ENCODE measurements around the gene TAAR5.

The TAAR5 gene

DNA sequence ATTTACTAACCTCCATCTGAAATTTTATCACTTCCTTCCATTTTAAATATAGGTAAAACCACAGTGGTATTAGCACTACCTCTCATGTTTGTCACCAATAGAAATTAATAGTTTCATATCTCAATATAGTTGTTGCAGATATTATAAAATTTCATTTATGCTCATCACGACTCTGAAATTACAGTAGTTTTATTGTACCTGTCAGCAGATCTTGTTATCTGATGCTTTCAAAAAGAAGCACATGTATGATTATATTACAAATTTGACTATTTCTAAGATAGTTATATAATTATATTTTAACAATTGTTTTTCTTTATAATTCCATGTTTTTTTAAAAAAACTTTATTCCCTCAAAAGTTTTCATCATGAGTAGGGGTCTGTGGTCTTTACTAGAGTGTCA, 4.8 kb downstream of the TAAR5 start:
- no peaks in the 10 kb centered on the region for H3K36me3 ChIP-seq (ENCODE audit: control insufficient read depth, insufficient read depth, low read length)
- no peak overlapping the region for H2AFZ ChIP-seq
- H3K27me3 ChIP-seq (ENCODE audit: control insufficient read depth, insufficient read depth, low read length), result no peaks in the 10 kb centered on the region
- TF ChIP-seq, protein P1, sequence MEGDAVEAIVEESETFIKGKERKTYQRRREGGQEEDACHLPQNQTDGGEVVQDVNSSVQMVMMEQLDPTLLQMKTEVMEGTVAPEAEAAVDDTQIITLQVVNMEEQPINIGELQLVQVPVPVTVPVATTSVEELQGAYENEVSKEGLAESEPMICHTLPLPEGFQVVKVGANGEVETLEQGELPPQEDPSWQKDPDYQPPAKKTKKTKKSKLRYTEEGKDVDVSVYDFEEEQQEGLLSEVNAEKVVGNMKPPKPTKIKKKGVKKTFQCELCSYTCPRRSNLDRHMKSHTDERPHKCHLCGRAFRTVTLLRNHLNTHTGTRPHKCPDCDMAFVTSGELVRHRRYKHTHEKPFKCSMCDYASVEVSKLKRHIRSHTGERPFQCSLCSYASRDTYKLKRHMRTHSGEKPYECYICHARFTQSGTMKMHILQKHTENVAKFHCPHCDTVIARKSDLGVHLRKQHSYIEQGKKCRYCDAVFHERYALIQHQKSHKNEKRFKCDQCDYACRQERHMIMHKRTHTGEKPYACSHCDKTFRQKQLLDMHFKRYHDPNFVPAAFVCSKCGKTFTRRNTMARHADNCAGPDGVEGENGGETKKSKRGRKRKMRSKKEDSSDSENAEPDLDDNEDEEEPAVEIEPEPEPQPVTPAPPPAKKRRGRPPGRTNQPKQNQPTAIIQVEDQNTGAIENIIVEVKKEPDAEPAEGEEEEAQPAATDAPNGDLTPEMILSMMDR (IDR thresholded peaks at IDR 0.05), result no peak
- H3K79me2 ChIP-seq, result no peaks in the 10 kb centered on the region
- no peak overlapping the region for H3K27ac ChIP-seq
- no peak overlapping the region for H3K4me3 ChIP-seq (ENCODE audit: low read depth, low read length)
- H3K9ac ChIP-seq, result no peak overlapping the region
- H3K4me2 ChIP-seq (ENCODE audit: low read length), result no peak overlapping the region
- H3K9me3 ChIP-seq (ENCODE audit: control insufficient read depth, low read length), result no peaks in the 10 kb centered on the region
- no peaks in the 10 kb centered on the region for H3K4me1 ChIP-seq

DNA sequence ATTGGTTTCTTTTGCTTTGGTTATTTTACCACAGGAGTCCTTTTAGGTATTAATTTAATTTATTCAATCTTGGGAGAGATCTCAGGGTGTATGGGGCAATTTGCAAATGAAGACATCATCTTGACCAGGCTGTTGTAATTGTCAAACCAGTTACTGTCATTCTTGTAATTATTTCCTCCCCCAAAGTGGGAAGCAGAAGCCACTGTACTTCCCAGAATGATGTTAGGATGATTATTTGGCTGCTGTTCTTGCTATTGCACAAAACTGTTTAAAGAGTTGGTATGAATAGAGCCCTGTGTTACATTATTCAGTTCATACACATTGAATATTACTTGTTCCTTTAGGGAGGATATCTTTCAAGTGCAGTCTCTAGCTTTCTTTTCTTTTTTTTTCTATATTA, 17.8 kb downstream of the TAAR5 start:
- no peak overlapping the region for H3K27ac ChIP-seq
- H3K9ac ChIP-seq, result no peak overlapping the region

DNA sequence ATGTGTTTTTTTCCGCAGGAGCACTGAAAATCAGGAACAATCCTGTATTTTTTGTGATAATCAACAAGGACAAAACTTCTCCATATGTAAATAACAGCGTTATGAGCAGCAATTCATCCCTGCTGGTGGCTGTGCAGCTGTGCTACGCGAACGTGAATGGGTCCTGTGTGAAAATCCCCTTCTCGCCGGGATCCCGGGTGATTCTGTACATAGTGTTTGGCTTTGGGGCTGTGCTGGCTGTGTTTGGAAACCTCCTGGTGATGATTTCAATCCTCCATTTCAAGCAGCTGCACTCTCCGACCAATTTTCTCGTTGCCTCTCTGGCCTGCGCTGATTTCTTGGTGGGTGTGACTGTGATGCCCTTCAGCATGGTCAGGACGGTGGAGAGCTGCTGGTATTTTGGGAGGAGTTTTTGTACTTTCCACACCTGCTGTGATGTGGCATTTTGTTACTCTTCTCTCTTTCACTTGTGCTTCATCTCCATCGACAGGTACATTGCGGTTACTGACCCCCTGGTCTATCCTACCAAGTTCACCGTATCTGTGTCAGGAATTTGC, 19.2 kb downstream of the TAAR5 start, which contains the start of gene TAAR6:
TAAR6 (plus strand) TSS at position 102 of the 557 bp plus-strand sequence; CDS start at position 102, 0 bp downstream.
- H3K4me3 ChIP-seq (ENCODE audit: low read depth, low read length), result no peak within 1 kb of the TSS
- TF ChIP-seq, protein P1 (IDR thresholded peaks at IDR 0.05), result no peak
- H3K36me3 ChIP-seq (ENCODE audit: control insufficient read depth, insufficient read depth, low read length), result no peaks in the 10 kb centered on the region
- H3K9me3 ChIP-seq (ENCODE audit: control insufficient read depth, low read length), result no peaks in the 10 kb centered on the region
- H3K27ac ChIP-seq, result no peak within 1 kb of the TSS
- no peaks in the 10 kb centered on the region for H3K79me2 ChIP-seq
- H3K4me2 ChIP-seq (ENCODE audit: low read length), result no peak within 1 kb of the TSS
- H3K9ac ChIP-seq, result no peak within 1 kb of the TSS
- H3K27me3 ChIP-seq (ENCODE audit: control insufficient read depth, insufficient read depth, low read length), result no peaks in the 10 kb centered on the region
- no peaks in the 10 kb centered on the region for H3K4me1 ChIP-seq
- no peak within 1 kb of the TSS for H2AFZ ChIP-seq

More for the DNA sequence above, 17.8 kb downstream of the TAAR5 start:
- Histone ChIP-seq H3K79me2 (no peaks in the 10 kb centered on the region), H3K4me3 (ENCODE audit: low read depth, low read length) (no peak overlapping the region), H3K36me3 (ENCODE audit: control insufficient read depth, insufficient read depth, low read length) (no peaks in the 10 kb centered on the region), H3K4me2 (ENCODE audit: low read length) (no peak overlapping the region), H3K4me1 (no peaks in the 10 kb centered on the region), H2AFZ (no peak overlapping the region), H3K9me3 (ENCODE audit: control insufficient read depth, low read length) (no peaks in the 10 kb centered on the region), H3K27me3 (ENCODE audit: control insufficient read depth, insufficient read depth, low read length) (no peaks in the 10 kb centered on the region)
- TF ChIP-seq, protein P1 (IDR thresholded peaks at IDR 0.05), result no peak

DNA sequence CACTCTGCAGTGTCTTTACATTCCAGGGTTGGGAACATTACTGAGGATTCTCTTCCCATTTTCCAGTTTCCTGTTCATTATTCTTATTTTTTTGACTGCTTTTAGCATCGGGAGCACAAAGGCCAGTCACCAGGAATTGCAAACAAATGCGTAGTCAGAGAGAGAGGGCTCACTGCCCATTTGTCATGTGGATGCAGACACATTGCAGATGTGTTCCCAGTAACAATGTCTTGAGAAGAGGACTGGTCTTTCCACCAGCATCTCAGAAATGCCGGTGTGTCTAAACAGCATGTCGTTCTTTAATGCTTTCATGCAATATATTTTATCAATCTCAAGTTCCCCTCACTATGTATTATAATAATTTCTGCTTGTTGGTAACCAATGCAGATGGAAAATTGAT, 20.4 kb downstream of the TAAR5 start:
- Histone ChIP-seq H3K79me2 (no peaks in the 10 kb centered on the region), H3K27ac (no peak overlapping the region), H2AFZ (no peak overlapping the region), H3K4me2 (ENCODE audit: low read length) (no peak overlapping the region), H3K9me3 (ENCODE audit: control insufficient read depth, low read length) (no peaks in the 10 kb centered on the region), H3K4me1 (no peaks in the 10 kb centered on the region), H3K9ac (no peak overlapping the region), H3K27me3 (ENCODE audit: control insufficient read depth, insufficient read depth, low read length) (no peaks in the 10 kb centered on the region), H3K36me3 (ENCODE audit: control insufficient read depth, insufficient read depth, low read length) (no peaks in the 10 kb centered on the region), H3K4me3 (ENCODE audit: low read depth, low read length) (no peak overlapping the region)
- TF ChIP-seq, protein P1 (IDR thresholded peaks at IDR 0.05), result no peak

DNA sequence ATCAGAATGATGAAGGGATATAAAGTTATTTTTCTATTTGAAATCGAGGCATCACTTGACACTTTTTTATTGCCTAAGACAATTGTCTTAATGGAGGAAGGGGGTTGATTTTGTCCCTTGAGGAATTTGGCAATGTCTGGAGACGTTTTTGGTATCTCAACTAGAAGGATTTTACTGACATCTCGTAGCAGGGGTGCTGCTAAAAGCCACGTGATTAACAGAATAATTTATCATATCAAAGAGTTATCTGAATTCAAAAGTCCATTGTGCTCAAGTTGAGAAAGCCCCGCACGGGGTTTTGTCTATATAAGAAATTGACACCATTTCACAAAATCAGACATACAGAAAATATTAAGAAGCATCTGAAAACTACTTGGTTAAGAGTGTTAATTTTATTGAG, 20.9 kb downstream of the TAAR5 start:
- Histone ChIP-seq H3K9me3 (ENCODE audit: control insufficient read depth, low read length) (no peaks in the 10 kb centered on the region), H3K4me2 (ENCODE audit: low read length) (no peak overlapping the region), H3K4me3 (ENCODE audit: low read depth, low read length) (no peak overlapping the region), H3K9ac (no peak overlapping the region), H3K36me3 (ENCODE audit: control insufficient read depth, insufficient read depth, low read length) (no peaks in the 10 kb centered on the region), H3K27me3 (ENCODE audit: control insufficient read depth, insufficient read depth, low read length) (no peaks in the 10 kb centered on the region), H3K79me2 (no peaks in the 10 kb centered on the region), H3K4me1 (no peaks in the 10 kb centered on the region), H3K27ac (no peak overlapping the region), H2AFZ (no peak overlapping the region)
- TF ChIP-seq, protein P1 (IDR thresholded peaks at IDR 0.05), result no peak

All from parathyroid adenoma (tissue), 2 donors.